Measurements from ENCODE around the gene FASLG. TPM values are rescaled to one million over a fixed set of nuclear protein-coding genes. Genes with fewer than 3 reads are reported as not detected.
A peak's percentile ranks its signal among the peaks of the same experiment; 100 is the strongest.
"Not testable (repeated sequence)": the region's sequence is repeated elsewhere in the genome, so short reads cannot be mapped to it uniquely, and the experiment has no call there.

Gene FASLG
- total RNA-seq, 3 donors from 2014 or later = 30.3 to 51.8 (median 47.4) TPM

- Mint-ChIP-seq H3K27me3 (ENCODE audit: low read depth) (no peaks in the 10 kb centered on the region), H3K4me3 (no peak overlapping the region), H3K4me1 (ENCODE audit: low read depth) (peaks cover 56% of the 10 kb centered on the region), H3K9me3 (peaks cover 3% of the 10 kb centered on the region), H3K36me3 (ENCODE audit: insufficient read depth) (no peaks in the 10 kb centered on the region)
- DNase-seq = no peak
- ATAC-seq = no peak
Measured at GRCh38 chr1:172680733-172681275, 21.9 kb downstream of the FASLG start.

- peaks cover 3% of the 10 kb centered on the region for H3K9me3 Mint-ChIP-seq
- DNase-seq (no peak), ATAC-seq (no peak)
Measured at GRCh38 chr1:172682812-172683211, 23.9 kb downstream of the FASLG start.

GRCh38 chr1:172686143-172686542, 27.2 kb downstream of the FASLG start:
- no peak for ATAC-seq
- peaks cover 16% of the 10 kb centered on the region for H3K4me1 Mint-ChIP-seq (ENCODE audit: low read depth)
- H3K36me3 Mint-ChIP-seq (ENCODE audit: insufficient read depth) = no peaks in the 10 kb centered on the region
- no peaks in the 10 kb centered on the region for H3K27me3 Mint-ChIP-seq (ENCODE audit: low read depth)
- no peak for DNase-seq
- no peak overlapping the region for H3K4me3 Mint-ChIP-seq
- no peaks in the 10 kb centered on the region for H3K9me3 Mint-ChIP-seq

More at GRCh38 chr1:172682812-172683211, 23.9 kb downstream of the FASLG start:
- Mint-ChIP-seq H3K4me1 (ENCODE audit: low read depth) (peaks cover 36% of the 10 kb centered on the region), H3K4me3 (no peak overlapping the region), H3K27me3 (ENCODE audit: low read depth) (no peaks in the 10 kb centered on the region), H3K36me3 (ENCODE audit: insufficient read depth) (no peaks in the 10 kb centered on the region)

- H3K4me1 Mint-ChIP-seq (ENCODE audit: low read depth); H3K27me3 Mint-ChIP-seq (ENCODE audit: low read depth); DNase-seq; ATAC-seq; H3K4me3 Mint-ChIP-seq; H3K9me3 Mint-ChIP-seq; H3K36me3 Mint-ChIP-seq (ENCODE audit: insufficient read depth): not testable (repeated sequence)
Measured at GRCh38 chr1:172688428-172689085, 29.7 kb downstream of the FASLG start.

GRCh38 chr1:172690925-172691324, 32.0 kb downstream of the FASLG start:
- not testable (repeated sequence) for DNase-seq; H3K36me3 Mint-ChIP-seq (ENCODE audit: insufficient read depth); ATAC-seq; H3K9me3 Mint-ChIP-seq; H3K27me3 Mint-ChIP-seq (ENCODE audit: low read depth); H3K4me3 Mint-ChIP-seq; H3K4me1 Mint-ChIP-seq (ENCODE audit: low read depth)

- H3K9me3 Mint-ChIP-seq = peaks cover 4% of the 10 kb centered on the region
Measured at GRCh38 chr1:172697534-172698002, 38.7 kb downstream of the FASLG start.

GRCh38 chr1:172698224-172698623, 39.3 kb downstream of the FASLG start:
- H3K27me3 Mint-ChIP-seq (ENCODE audit: low read depth) = no peaks in the 10 kb centered on the region
- peak; percentile 66 to 67 for ATAC-seq
- H3K4me1 Mint-ChIP-seq (ENCODE audit: low read depth) = peaks cover 54% of the 10 kb centered on the region
- no peaks in the 10 kb centered on the region for H3K36me3 Mint-ChIP-seq (ENCODE audit: insufficient read depth)
- peaks cover 4% of the 10 kb centered on the region for H3K9me3 Mint-ChIP-seq
- H3K4me3 Mint-ChIP-seq = peak overlapping the region; percentile 70
- no peak for DNase-seq

More at GRCh38 chr1:172697534-172698002, 38.7 kb downstream of the FASLG start:
- Mint-ChIP-seq H3K4me1 (ENCODE audit: low read depth) (peaks cover 54% of the 10 kb centered on the region), H3K36me3 (ENCODE audit: insufficient read depth) (no peaks in the 10 kb centered on the region), H3K4me3 (peak overlapping the region; percentile 70), H3K27me3 (ENCODE audit: low read depth) (no peaks in the 10 kb centered on the region)
- ATAC-seq (peak; percentile 36 to 49), DNase-seq (no peak)

- Mint-ChIP-seq H3K4me3 (peak overlapping the region; percentile 70), H3K4me1 (ENCODE audit: low read depth) (peaks cover 54% of the 10 kb centered on the region), H3K36me3 (ENCODE audit: insufficient read depth) (no peaks in the 10 kb centered on the region), H3K9me3 (peaks cover 4% of the 10 kb centered on the region), H3K27me3 (ENCODE audit: low read depth) (no peaks in the 10 kb centered on the region)
- DNase-seq (peak; percentile 72), ATAC-seq (peak; percentile 85 to 89)
Measured at GRCh38 chr1:172699111-172699510, 40.2 kb downstream of the FASLG start.

GRCh38 chr1:172699695-172700227, 40.9 kb downstream of the FASLG start:
- Mint-ChIP-seq H3K4me1 (ENCODE audit: low read depth) (peaks cover 54% of the 10 kb centered on the region), H3K36me3 (ENCODE audit: insufficient read depth) (no peaks in the 10 kb centered on the region), H3K4me3 (peak overlapping the region; percentile 70), H3K9me3 (peaks cover 4% of the 10 kb centered on the region), H3K27me3 (ENCODE audit: low read depth) (no peaks in the 10 kb centered on the region)
- DNase-seq = no peak
- ATAC-seq = no peak

- Mint-ChIP-seq H3K4me1 (ENCODE audit: low read depth) (peaks cover 49% of the 10 kb centered on the region), H3K36me3 (ENCODE audit: insufficient read depth) (no peaks in the 10 kb centered on the region), H3K9me3 (peaks cover 4% of the 10 kb centered on the region), H3K4me3 (no peak overlapping the region), H3K27me3 (ENCODE audit: low read depth) (no peaks in the 10 kb centered on the region)
- ATAC-seq (no peak), DNase-seq (no peak)
Measured at GRCh38 chr1:172700556-172700955, 41.7 kb downstream of the FASLG start.

GRCh38 chr1:172704001-172704400, 45.1 kb downstream of the FASLG start:
- Mint-ChIP-seq H3K4me1 (ENCODE audit: low read depth) (peaks cover 46% of the 10 kb centered on the region), H3K9me3 (no peaks in the 10 kb centered on the region), H3K4me3 (no peak overlapping the region), H3K36me3 (ENCODE audit: insufficient read depth) (no peaks in the 10 kb centered on the region), H3K27me3 (ENCODE audit: low read depth) (no peaks in the 10 kb centered on the region)
- no peak for ATAC-seq
- no peak for DNase-seq

GRCh38 chr1:172704420-172705210, 45.7 kb downstream of the FASLG start:
- no peaks in the 10 kb centered on the region for H3K9me3 Mint-ChIP-seq
- no peak for DNase-seq
- H3K4me3 Mint-ChIP-seq = no peak overlapping the region
- no peaks in the 10 kb centered on the region for H3K36me3 Mint-ChIP-seq (ENCODE audit: insufficient read depth)
- H3K27me3 Mint-ChIP-seq (ENCODE audit: low read depth) = no peaks in the 10 kb centered on the region
- H3K4me1 Mint-ChIP-seq (ENCODE audit: low read depth) = peaks cover 46% of the 10 kb centered on the region
- no peak for ATAC-seq

- Mint-ChIP-seq H3K4me1 (ENCODE audit: low read depth) (peaks cover 54% of the 10 kb centered on the region), H3K9me3 (no peaks in the 10 kb centered on the region), H3K27me3 (ENCODE audit: low read depth) (no peaks in the 10 kb centered on the region), H3K36me3 (ENCODE audit: insufficient read depth) (no peaks in the 10 kb centered on the region), H3K4me3 (peak overlapping the region; percentile 39)
- DNase-seq (peak; percentile 50), ATAC-seq (peak; percentile 91 to 92)
Measured at GRCh38 chr1:172708452-172708851, 49.5 kb downstream of the FASLG start.

- no peak for ATAC-seq
- Mint-ChIP-seq H3K36me3 (ENCODE audit: insufficient read depth) (no peaks in the 10 kb centered on the region), H3K9me3 (no peaks in the 10 kb centered on the region), H3K4me1 (ENCODE audit: low read depth) (peaks cover 58% of the 10 kb centered on the region), H3K4me3 (peak overlapping the region; percentile 19), H3K27me3 (ENCODE audit: low read depth) (no peaks in the 10 kb centered on the region)
- no peak for DNase-seq
Measured at GRCh38 chr1:172711558-172711957, 52.7 kb downstream of the FASLG start.

All from activated T-cell treated with anti-CD3 and anti-CD28 coated beads, Interleukin-2, amount 50 U/mL, for 4 hours (primary cell).